Tibial artery (tissue), 4 donors: ENCODE measurements around the gene ZBTB39.

Experiments
- DNase-seq, 2 donors: peaks; one replicate each; pipeline ENCODE4 v3.0.0-alpha.2; 2019
- H3K27ac ChIP-seq, 2 donors: fragments of 200-600 bp; sonication (generic) in 1 of 2; 1 replicate in 1 of 2; 2 replicates in 1 of 2; pipeline ENCODE4 v1.5.1; 2018 to 2019; ENCODE audit warnings: mild to moderate bottlenecking in 1 of 2
- H3K27me3 ChIP-seq, 2 donors: fragments of 200-600 bp; sonication (generic) in 1 of 2; one replicate each; pipeline versions ENCODE4 v1.5.1 to v1.6.0; 2016 to 2019
- H3K36me3 ChIP-seq, 3 donors: fragments of 200-600 bp; sonication (generic) in 2 of 3; one replicate each; pipeline ENCODE4 v1.5.1; 2016 to 2019; ENCODE audit warnings: mild to moderate bottlenecking in 2 of 3
- H3K4me1 ChIP-seq, 4 donors: fragments of 200-600 bp; sonication (generic) in 2 of 4; 1 replicate in 3 of 4; 2 replicates in 1 of 4; pipeline ENCODE4 v1.5.1; 2016 to 2019
- H3K4me3 ChIP-seq, 2 donors: fragments of 200-600 bp; sonication (generic) in 1 of 2; 1 replicate in 1 of 2; 2 replicates in 1 of 2; pipeline ENCODE4 v1.5.1; 2018 to 2019; ENCODE audit warnings: mild to moderate bottlenecking in 2 of 2
- H3K9me3 ChIP-seq, 3 donors: fragments of 200-600 bp; sonication (generic) in 1 of 3; one replicate each; pipeline ENCODE4 v1.5.1; 2016 to 2019
- CTCF ChIP-seq, 2 experiments: fragments of 200-600 bp in 1 of 2; fragments of 450-650 bp in 1 of 2; IDR thresholded peaks; one replicate each; pipeline ENCODE4 v1.5.1; 2017 to 2019; ENCODE audit warnings: antibody characterized with exemption in 2 of 2, mild to moderate bottlenecking in 1 of 2, moderate library complexity in 1 of 2
- intact Hi-C: fragments of 100-400 bp; cut with DNase I; formaldehyde crosslinking; loops from one replicate; pipeline ENCODE4 v1.15.0; 2023; ENCODE audit warnings: low total_unique reads

The ZBTB39 gene

GRCh38 chr12:57010627-57011247 lies 4.4 kb upstream of the ZBTB39 start:
- Histone ChIP-seq H3K9me3 (no peaks in the 10 kb centered on the region), H3K27me3 (peaks cover 0 to 21% of the 10 kb centered on the region in 2 donors), H3K36me3 (no peaks in the 10 kb centered on the region), H3K27ac (no peak overlapping the region), H3K4me1 (peaks cover 0 to 9% (median 6%) of the 10 kb centered on the region in 4 donors), H3K4me3 (no peak overlapping the region)
- no peak for TF ChIP-seq CTCF (IDR thresholded peaks at IDR 0.05)
- no peak for DNase-seq
- intact Hi-C loops = no loop called here

- no peak for DNase-seq
- Histone ChIP-seq H3K27me3 (peaks cover 0 to 14% of the 10 kb centered on the region in 2 donors), H3K4me1 (peaks cover 0 to 15% (median 10%) of the 10 kb centered on the region in 4 donors), H3K9me3 (no peaks in the 10 kb centered on the region), H3K4me3 (no peak overlapping the region), H3K27ac (no peak overlapping the region), H3K36me3 (no peaks in the 10 kb centered on the region)
- intact Hi-C loops = no loop called here
- TF ChIP-seq CTCF (IDR thresholded peaks at IDR 0.05) = no peak
Observed at GRCh38 chr12:57009949-57010626, 3.7 kb upstream of the ZBTB39 start.

- peak in 1 of 2 experiments; percentile 26 for TF ChIP-seq CTCF (IDR thresholded peaks at IDR 0.05)
- Histone ChIP-seq H3K27me3 (no peaks in the 10 kb centered on the region), H3K27ac (no peak overlapping the region), H3K36me3 (peaks cover 14 to 17% (median 14%) of the 10 kb centered on the region in 3 donors), H3K4me3 (no peak overlapping the region), H3K4me1 (peaks cover 0 to 19% (median 15%) of the 10 kb centered on the region in 4 donors), H3K9me3 (no peaks in the 10 kb centered on the region)
- no peak for DNase-seq
- intact Hi-C loops = no loop called here
Observed at GRCh38 chr12:57008178-57008577, 1.8 kb upstream of the ZBTB39 start.

GRCh38 chr12:57006809-57007475 lies 596 bp upstream of the ZBTB39 start:
- Histone ChIP-seq H3K27me3 (no peaks in the 10 kb centered on the region), H3K27ac (peak overlapping the region; percentile 31 to 52), H3K9me3 (no peaks in the 10 kb centered on the region), H3K4me3 (peak overlapping the region; percentile 69 to 93), H3K4me1 (peaks cover 0 to 25% (median 15%) of the 10 kb centered on the region in 4 donors), H3K36me3 (peaks cover 25 to 29% (median 26%) of the 10 kb centered on the region in 3 donors)
- no peak for TF ChIP-seq CTCF (IDR thresholded peaks at IDR 0.05)
- intact Hi-C loops = no loop called here
- no peak for DNase-seq

GRCh38 chr12:57004651-57005050 lies 1.7 kb downstream of the ZBTB39 start:
- H3K4me3 ChIP-seq = no peak overlapping the region
- H3K4me1 ChIP-seq = peaks cover 0 to 33% (median 22%) of the 10 kb centered on the region in 4 donors
- no peaks in the 10 kb centered on the region for H3K9me3 ChIP-seq
- no peak for DNase-seq
- H3K27me3 ChIP-seq = no peaks in the 10 kb centered on the region
- H3K27ac ChIP-seq = no peak overlapping the region
- intact Hi-C loops = no loop called here
- no peak for TF ChIP-seq CTCF (IDR thresholded peaks at IDR 0.05)
- peaks cover 25 to 52% (median 32%) of the 10 kb centered on the region in 3 donors for H3K36me3 ChIP-seq
